Hematopoietic multipotent progenitor cell (in vitro differentiated cells): ENCODE measurements around the gene H19. TPM values are rescaled to one million over a fixed set of nuclear protein-coding genes. Genes with fewer than 3 reads are reported as not detected.

Source experiments
- DNase-seq, 3 donors: peaks; one replicate each; pipeline ENCODE4 v3.0.0-alpha.2; 2011 to 2015; ENCODE audit warnings: low read depth in 2 of 3, low spot score in 2 of 3
- total RNA-seq: library from RNA; depleted of rRNA; stranded (reverse); fragments of >200 nt; gene quantifications from one replicate; pipeline ENCODE4 v1.2.3, GENCODE V29; 2012

The H19 gene
- total RNA-seq, 1 donor = 2.7 TPM

- DNase-seq = no peak
These were observed 10.6 kb downstream of the H19 start for GRCh38 chr11:1987024-1987423.

GRCh38 chr11:1983601-1983961 is 14.1 kb downstream of the H19 start:
- DNase-seq = no peak

GRCh38 chr11:1982873-1983600 is 14.6 kb downstream of the H19 start:
- no peak for DNase-seq

- DNase-seq = no peak
These were observed 18.0 kb downstream of the H19 start for GRCh38 chr11:1979607-1980006.

- DNase-seq = no peak
These were observed 18.7 kb downstream of the H19 start for GRCh38 chr11:1978720-1979473.

- no peak for DNase-seq
These were observed 22.5 kb downstream of the H19 start for GRCh38 chr11:1975185-1975584.

GRCh38 chr11:1970956-1971355 is 26.7 kb downstream of the H19 start:
- DNase-seq = no peak

- no peak for DNase-seq
These were observed 27.9 kb downstream of the H19 start for GRCh38 chr11:1969776-1970175.

- no peak for DNase-seq
These were observed 28.6 kb downstream of the H19 start for GRCh38 chr11:1969035-1969434.

- DNase-seq = no peak
These were observed 29.1 kb downstream of the H19 start for GRCh38 chr11:1968454-1969002.

- DNase-seq = no peak
These were observed 29.9 kb downstream of the H19 start for GRCh38 chr11:1967641-1968225.

- DNase-seq = no peak
These were observed 31.1 kb downstream of the H19 start for GRCh38 chr11:1966531-1966930.

GRCh38 chr11:1964955-1965354 is 32.7 kb downstream of the H19 start:
- no peak for DNase-seq

GRCh38 chr11:1964348-1964747 is 33.3 kb downstream of the H19 start:
- no peak for DNase-seq

GRCh38 chr11:1963864-1964263 is 33.8 kb downstream of the H19 start:
- DNase-seq = no peak

- no peak for DNase-seq
These were observed 37.9 kb downstream of the H19 start for GRCh38 chr11:1959786-1960185.

GRCh38 chr11:1958367-1958766 is 39.3 kb downstream of the H19 start:
- DNase-seq = no peak

GRCh38 chr11:1953489-1954266 is 44.0 kb downstream of the H19 start:
- no peak for DNase-seq

GRCh38 chr11:1952806-1953482 is 44.7 kb downstream of the H19 start:
- DNase-seq = no peak

- no peak for DNase-seq
These were observed 47.7 kb downstream of the H19 start for GRCh38 chr11:1949922-1950321.
